ENCODE measurements around the gene SCGB1D1. TPM values are rescaled to one million over a fixed set of nuclear protein-coding genes. Genes with fewer than 3 reads are reported as not detected.

The SCGB1D1 gene
- total RNA-seq (2013): not detected
- polyA plus RNA-seq: not detected
- polyA minus RNA-seq: not detected in 2 replicates
- 0 to 0.06 (median 0) reads per million in 11 experiments for total RNA-seq

- Histone ChIP-seq H3K27me3 (ENCODE audit: control insufficient read depth in 2 of 2, insufficient read depth in 2 of 2, low read length in 2 of 2) (no peaks in the 10 kb centered on the region), H3K79me2 (ENCODE audit: insufficient read depth, low read length) (no peaks in the 10 kb centered on the region), H3K36me3 (replicated peaks in 1 of 2; ENCODE audit: control insufficient read depth in 1 of 2, insufficient read depth in 2 of 2, low read length in 2 of 2) (no peaks in the 10 kb centered on the region), H3K4me2 (replicated peaks; ENCODE audit: extremely low read depth, low read length, poor library complexity, severe bottlenecking) (no peak within 1 kb of the TSS), H3K4me3 (replicated peaks in 1 of 3; ENCODE audit: low read depth in 2 of 3, low read length in 3 of 3) (no peak within 1 kb of the TSS), H3K9ac (ENCODE audit: insufficient read depth, low read length, poor library complexity, severe bottlenecking) (no peak within 1 kb of the TSS), H4K20me1 (ENCODE audit: insufficient read depth, low read length) (no peaks in the 10 kb centered on the region), H3K9me3 (replicated peaks in 1 of 2; ENCODE audit: control insufficient read depth in 1 of 2, insufficient read depth in 1 of 2, low read length in 2 of 2) (no peaks in the 10 kb centered on the region), H3K4me1 (ENCODE audit: control insufficient read depth in 1 of 2, insufficient read depth in 2 of 2, low read length in 2 of 2) (no peaks in the 10 kb centered on the region), H3K27ac (ENCODE audit: low read depth in 1 of 2, low read length in 2 of 2) (no peak within 1 kb of the TSS), H2AFZ (ENCODE audit: insufficient read depth, low read depth, low read length, poor library complexity, severe bottlenecking) (no peak within 1 kb of the TSS)
- Mint-ChIP-seq H3K9me3 (peaks cover 0 to 3% (median 0%) of the 10 kb centered on the region in 7 donors), H3K27me3 (ENCODE audit: low read depth in 3 of 3) (peaks cover 10 to 25% (median 25%) of the 10 kb centered on the region in 3 donors), H3K36me3 (no peaks in the 10 kb centered on the region), H3K27ac (no peak within 1 kb of the TSS), H3K4me3 (no peak within 1 kb of the TSS), H3K4me1 (no peaks in the 10 kb centered on the region)
- DNase-seq: no peak
- no peak for TF ChIP-seq CTCF (IDR thresholded peaks at IDR 0.05)
- 82% methylated on average over 7 of the region's 9 CpGs for WGBS (ENCODE audit: insufficient coverage)
- intact Hi-C loops (cut with micrococcal nuclease): no loop called here
These were observed at the start of gene SCGB1D1 for GRCh38 chr11:62190011-62190410. Gene SCGB1D1, plus strand, starts transcription at chr11:62190216. Its CDS starts 69 bp downstream, at chr11:62190285.

- no peak overlapping the region for H3K4me2 ChIP-seq (replicated peaks; ENCODE audit: extremely low read depth, low read length, poor library complexity, severe bottlenecking)
- Mint-ChIP-seq H3K9me3 (no peaks in the 10 kb centered on the region), H3K27ac (peak overlapping the region in 4 of 7 donors; percentile 15 to 79 (median 38)), H3K27me3 (ENCODE audit: low read depth in 3 of 3) (no peaks in the 10 kb centered on the region), H3K36me3 (peaks cover 71 to 98% of the 10 kb centered on the region in 2 donors), H3K4me1 (peaks cover 5% of the 10 kb centered on the region), H3K4me3 (no peak overlapping the region)
- intact Hi-C loops (cut with micrococcal nuclease): no loop called here
- WGBS (ENCODE audit: insufficient coverage): 96% methylated on average over 21 of the region's 24 CpGs
- H3K27me3 ChIP-seq (ENCODE audit: control insufficient read depth in 2 of 2, insufficient read depth in 2 of 2, low read length in 2 of 2): no peaks in the 10 kb centered on the region
- no peaks in the 10 kb centered on the region for H3K9me3 ChIP-seq (replicated peaks in 1 of 2; ENCODE audit: control insufficient read depth in 1 of 2, insufficient read depth in 1 of 2, low read length in 2 of 2)
- H3K79me2 ChIP-seq (ENCODE audit: insufficient read depth, low read length): peaks cover 33% of the 10 kb centered on the region
- H3K27ac ChIP-seq (ENCODE audit: low read depth in 1 of 2, low read length in 2 of 2): no peak overlapping the region
- H2AFZ ChIP-seq (ENCODE audit: insufficient read depth, low read depth, low read length, poor library complexity, severe bottlenecking): no peak overlapping the region
- H3K4me1 ChIP-seq (ENCODE audit: control insufficient read depth in 1 of 2, insufficient read depth in 2 of 2, low read length in 2 of 2): no peaks in the 10 kb centered on the region
- no peak overlapping the region for H3K4me3 ChIP-seq (replicated peaks in 1 of 3; ENCODE audit: low read depth in 2 of 3, low read length in 3 of 3)
- TF ChIP-seq CTCF (IDR thresholded peaks at IDR 0.05): no peak
- H3K9ac ChIP-seq (ENCODE audit: insufficient read depth, low read length, poor library complexity, severe bottlenecking): no peak overlapping the region
- no peak for DNase-seq
- H3K36me3 ChIP-seq (replicated peaks in 1 of 2; ENCODE audit: control insufficient read depth in 1 of 2, insufficient read depth in 2 of 2, low read length in 2 of 2): peaks cover 80 to 99% of the 10 kb centered on the region in 2 donors
- H4K20me1 ChIP-seq (ENCODE audit: insufficient read depth, low read length): no peaks in the 10 kb centered on the region
These were observed 49.5 kb upstream of the SCGB1D1 start for GRCh38 chr11:62140304-62141110.

Measured in CD14-positive monocyte (primary cell).